NT2/D1 (cell line): ENCODE results near the gene SCD.

Experiments used
- SUZ12 ChIP-seq: IDR thresholded peaks from 2 replicates; pipeline ENCODE4 v1.6.1; 2011; ENCODE audit not compliant: insufficient read length, insufficient read depth; ENCODE audit errors: extremely low read depth
- YY1 ChIP-seq: IDR thresholded peaks from 2 replicates; pipeline ENCODE4 v1.6.1; 2011; ENCODE audit not compliant: insufficient read length, insufficient read depth
- ZNF274 ChIP-seq: IDR thresholded peaks from 2 replicates; pipeline ENCODE4 v1.6.1; 2011; ENCODE audit warnings: mild to moderate bottlenecking, low read depth, low read length

- TF ChIP-seq ZNF274 (no peak), YY1 (no peak), SUZ12 (no peak)
These were observed 10.2 kb downstream of the SCD start for GRCh38 chr10:100357059-100357858.
